HepG2 (cell line): Measurements from ENCODE around the gene RASA3. TPM values are rescaled to one million over a fixed set of nuclear protein-coding genes. Genes with fewer than 3 reads are reported as not detected.
"Not testable (repeated sequence)": the region's sequence is repeated elsewhere in the genome, so short reads cannot be mapped to it uniquely, and the experiment has no call there.

ENCODE experiments used
- ATAC-seq: fragments of 200-7000 bp; cut with Tn5 transposase; 3 replicates; pipeline ENCODE4 v1.9.1; 2020; ENCODE audit warnings: mild to moderate bottlenecking, moderate library complexity
- BruUV-seq: library from RNA; stranded (reverse); fragments of 400-500 nt; replicated peaks from 2 replicates; lab custom pipeline; 2021; lab: Mats Ljungman, UMichigan
- CTCF ChIA-PET: fragments of 300-600 bp; formaldehyde crosslinking; extraction: SDS; loops from one replicate; lab custom pipeline; 2021; ENCODE audit warnings: low total read pairs, inconsistent platforms, low intra/inter-chr PET ratio; lab: Yijun Ruan, JAX
- POLR2A ChIA-PET: fragments of 350-600 bp; sonication (Branson Sonifier 250); formaldehyde crosslinking; loops from one replicate; lab custom pipeline; 2020; ENCODE audit warnings: antibody characterized with exemption, inconsistent platforms; lab: Yijun Ruan, JAX
- DNase-seq: peaks from one replicate; pipeline ENCODE4 v3.0.0-alpha.2; 2015; ENCODE audit warnings: low spot score
- FAIRE-seq: peaks from 3 replicates; lab custom pipeline; 2011; peaks lifted over from hg19 to GRCh38; lab: Jason Lieb, UNC
- H2AFZ ChIP-seq: one replicate; pipeline ENCODE4 v1.6.1; 2011; ENCODE audit warnings: low read length, inconsistent platforms
- H3K27ac ChIP-seq: fragments of 300-600 bp; 3 replicates; pipeline ENCODE4 v1.8.0; 2011; ENCODE audit warnings: mixed run types, mild to moderate bottlenecking, mixed read lengths, low read length, inconsistent platforms; ENCODE audit not compliant: insufficient read depth; ENCODE audit errors: extremely low read length
- H3K27me3 ChIP-seq, 2 experiments: fragments of 200-600 bp in 1 of 2; 2 replicates in 1 of 2; 3 replicates in 1 of 2; pipeline versions ENCODE4 v1.6.0 to v1.8.0; 2011; ENCODE audit warnings: low read length in 2 of 2, mild to moderate bottlenecking in 2 of 2, moderate library complexity in 2 of 2, inconsistent platforms in 1 of 2; ENCODE audit not compliant: insufficient read depth in 2 of 2, control insufficient read depth in 1 of 2
- H3K36me3 ChIP-seq, 2 experiments: fragments of 200-600 bp in 1 of 2; replicated peaks in 1 of 2; 2 replicates in 1 of 2; 3 replicates in 1 of 2; pipeline versions ENCODE4 v1.5.1 to v1.8.0; 2011; ENCODE audit warnings: low read length in 2 of 2, inconsistent platforms in 1 of 2; ENCODE audit not compliant: insufficient read depth in 2 of 2, control insufficient read depth in 1 of 2
- H3K4me1 ChIP-seq: 2 replicates; pipeline ENCODE4 v1.5.1; 2012; ENCODE audit warnings: low read length, inconsistent platforms; ENCODE audit not compliant: insufficient read depth
- H3K4me2 ChIP-seq: 2 replicates; pipeline ENCODE4 v1.6.0; 2011; ENCODE audit warnings: low read depth, low read length, inconsistent platforms
- H3K4me3 ChIP-seq, 3 experiments: fragments of 200-600 bp in 1 of 3; sonication (generic), shearing (Covaris generic) in 1 of 3; replicated peaks in 1 of 3; 2 replicates each; pipeline ENCODE4 v1.5.1; 2011 to 2016; ENCODE audit warnings: low read length in 3 of 3, inconsistent platforms in 2 of 3, low read depth in 2 of 3, mild to moderate bottlenecking in 2 of 3, control low read depth in 1 of 3, mixed read lengths in 1 of 3; ENCODE audit not compliant: insufficient read depth in 1 of 3
- H3K79me2 ChIP-seq: one replicate; pipeline ENCODE4 v1.6.1; 2011; ENCODE audit warnings: low read length, inconsistent platforms; ENCODE audit not compliant: insufficient read depth
- H3K9ac ChIP-seq: 2 replicates; pipeline ENCODE4 v1.6.0; 2011; ENCODE audit warnings: mild to moderate bottlenecking, low read depth, low read length, inconsistent platforms; ENCODE audit not compliant: insufficient read depth
- H3K9me3 ChIP-seq: 2 replicates; pipeline ENCODE4 v1.5.1; 2012; ENCODE audit warnings: mild to moderate bottlenecking, low read length
- H4K20me1 ChIP-seq: 2 replicates; pipeline ENCODE4 v1.6.0; 2011; ENCODE audit warnings: inconsistent platforms, mild to moderate bottlenecking, low read length, moderate library complexity; ENCODE audit not compliant: insufficient read depth
- RAD51 ChIP-seq: fragments of 450-650 bp; IDR thresholded peaks from 2 replicates; pipeline ENCODE4 v1.6.1; 2016; ENCODE audit warnings: borderline replicate concordance
- ZNF121 ChIP-seq: sonication (generic); formaldehyde crosslinking; IDR thresholded peaks from 2 replicates; pipeline ENCODE4 v1.5.0; 2020; ENCODE audit warnings: mild to moderate bottlenecking, missing genetic modification reagents
- WGBS: methylation state at CpG from one replicate; pipeline ENCODE4 v1.1.6; 2017; ENCODE audit warnings: low lambda C conversion rate; 5-methylcytosine and 5-hydroxymethylcytosine counted together
- in situ Hi-C: cut with HindIII; loops from 2 replicates; pipeline ENCODE4 v1.10.0; 2017; ENCODE audit warnings: low pct_unique_long_range_greater_than_20kb; ENCODE audit not compliant: extremely low pct_ligation_motif_present
- intact Hi-C: fragments of 100-400 bp; cut with micrococcal nuclease; formaldehyde crosslinking; loops from one replicate; pipeline ENCODE4 v1.10.0; 2022; ENCODE audit not compliant: unreplicated experiment
- polyA plus RNA-seq, 8 experiments: library from polyadenylated mRNA; depleted of rRNA in 3 of 8; stranded (reverse) in 7 of 8; unstranded in 1 of 8; fragments of >200 nt; fragmentation: Illumina TruSeq in 4 of 8; extraction: Trizol in 4 of 8; gene quantifications; 2 replicates each; pipeline versions ENCODE4 v1.2.1 to v1.2.3, GENCODE V29; 2011 to 2016; ENCODE audit warnings: low read depth in 4 of 8, missing spikeins in 1 of 8, mixed read lengths in 1 of 8; ENCODE audit not compliant: insufficient read depth in 1 of 8
- total RNA-seq, 5 experiments: library from RNA; depleted of rRNA; stranded (reverse); fragments of >200 nt; fragmentation: Illumina TruSeq; extraction: Trizol; gene quantifications; 2 replicates each; pipeline ENCODE4 v1.2.3, GENCODE V29; 2016; ENCODE audit warnings: low read depth in 1 of 5

The RASA3 gene
- total and polyA plus RNA-seq, 2 of the 13 experiments (the other 11 are each of a cell fraction or from before 2014, with no cell fraction given), result 0.05 TPM; not detected in 1

- no peaks in the 10 kb centered on the region for H3K36me3 ChIP-seq
- H3K79me2 ChIP-seq, result no peaks in the 10 kb centered on the region
- no TSS peak for BruUV-seq
- 27% methylated on average over 12 of the region's 21 CpGs for WGBS
- H3K4me1 ChIP-seq, result no peaks in the 10 kb centered on the region
- intact Hi-C loops, result no loop called here
- FAIRE-seq, result no peak
- ATAC-seq, result peak; percentile 22
- no peak overlapping the region for H3K27ac ChIP-seq
- no peak overlapping the region for H3K4me2 ChIP-seq
- H3K4me3 ChIP-seq, result no peak overlapping the region
- TF ChIP-seq RAD51, result 0 out of 2 replicates have a peak, but pooled peaks have one; percentile 19
- TF ChIP-seq ZNF121, result no peak
- ChIA-PET CTCF (no interaction called here), POLR2A (no interaction called here)
- no peaks in the 10 kb centered on the region for H4K20me1 ChIP-seq
- peaks cover 12 to 47% of the 10 kb centered on the region in 2 experiments for H3K27me3 ChIP-seq
- H2AFZ ChIP-seq, result no peak overlapping the region
- H3K9ac ChIP-seq, result no peak overlapping the region
- in situ Hi-C loops, result no loop called here
- DNase-seq, result no peak
- no peaks in the 10 kb centered on the region for H3K9me3 ChIP-seq
These were observed 1.9 kb upstream of the RASA3 start for GRCh38 chr13:114134111-114134943.

GRCh38 chr13:114133552-114133951 is 1.1 kb upstream of the RASA3 start:
- H3K9me3 ChIP-seq, H3K4me3 ChIP-seq, POLR2A ChIA-PET, CTCF ChIA-PET, H3K4me1 ChIP-seq, intact Hi-C loops, H3K27ac ChIP-seq, ATAC-seq, BruUV-seq, H3K36me3 ChIP-seq, FAIRE-seq, H3K9ac ChIP-seq, in situ Hi-C loops, H3K4me2 ChIP-seq, H4K20me1 ChIP-seq, H2AFZ ChIP-seq, H3K79me2 ChIP-seq, DNase-seq: not testable (repeated sequence)
- H3K27me3 ChIP-seq, result peaks cover 14 to 55% of the 10 kb centered on the region in 2 experiments
- WGBS, result 75% methylated on average over 2 of the region's 7 CpGs

- intact Hi-C loops, in situ Hi-C loops: not testable (repeated sequence)
These were observed 703 bp upstream of the RASA3 start for GRCh38 chr13:114133126-114133525.

More at GRCh38 chr13:114133126-114133525, 703 bp upstream of the RASA3 start:
- H3K9ac ChIP-seq, H4K20me1 ChIP-seq, H3K27ac ChIP-seq, ATAC-seq, H3K9me3 ChIP-seq, H3K79me2 ChIP-seq, H3K4me3 ChIP-seq, POLR2A ChIA-PET, CTCF ChIA-PET, FAIRE-seq, DNase-seq, H2AFZ ChIP-seq, H3K4me1 ChIP-seq, BruUV-seq, H3K4me2 ChIP-seq, H3K36me3 ChIP-seq: not testable (repeated sequence)
- no CpG with 5 or more reads among the region's 9 CpGs for WGBS
- H3K27me3 ChIP-seq, result peaks cover 14 to 59% of the 10 kb centered on the region in 2 experiments
